Left lung (tissue), 10 donors: ENCODE data around the gene TLDC2. TPM values are rescaled to one million over a fixed set of nuclear protein-coding genes. Genes with fewer than 3 reads are reported as not detected.

Experiments
- ATAC-seq: fragments of 200-7000 bp; cut with Tn5 transposase; one replicate; pipeline ENCODE4 v1.9.1; 2020; ENCODE audit warnings: moderate library complexity
- DNase-seq, 4 donors: peaks; one replicate each; pipeline ENCODE4 v3.0.0-alpha.2; 2013 to 2020
- H3K27ac ChIP-seq, 2 donors: fragments of 200-600 bp; sonication (generic) in 1 of 2; one replicate each; pipeline versions ENCODE4 v1.5.0 to v1.8.0; 2020 to 2021
- H3K27me3 ChIP-seq, 2 donors: fragments of 200-600 bp; sonication (generic) in 1 of 2; one replicate each; pipeline versions ENCODE4 v1.5.0 to v1.8.0; 2020 to 2021
- H3K36me3 ChIP-seq, 2 donors: fragments of 200-600 bp; sonication (generic) in 1 of 2; one replicate each; pipeline versions ENCODE4 v1.5.0 to v1.8.0; 2020 to 2021
- H3K4me1 ChIP-seq, 2 donors: fragments of 200-600 bp; one replicate each; pipeline ENCODE4 v1.8.0; 2021
- H3K4me3 ChIP-seq, 2 donors: fragments of 200-600 bp; sonication (generic) in 1 of 2; one replicate each; pipeline versions ENCODE4 v1.5.0 to v1.8.0; 2020 to 2021; ENCODE audit warnings: mild to moderate bottlenecking in 1 of 2
- H3K9me3 ChIP-seq, 2 donors: fragments of 200-600 bp; sonication (generic) in 1 of 2; one replicate each; pipeline versions ENCODE4 v1.5.0 to v1.8.0; 2020 to 2021
- intact Hi-C, 2 donors: fragments of 100-400 bp; cut with DNase I; formaldehyde crosslinking; loops; one replicate each; pipeline versions ENCODE4 v1.11.2 to v1.14.2; 2022
- polyA plus RNA-seq, 6 donors: library from polyadenylated mRNA; unstranded; fragments of 120-200 nt; gene quantifications; one replicate each; pipeline ENCODE4 v1.2.1, GENCODE V29; 2013; ENCODE audit not compliant: insufficient read length in 6 of 6
- total RNA-seq, 2 donors: library from RNA; stranded (reverse); fragmentation: NEBNext Ultra II Directional; extraction: Animal tissue kit (Norgen Biotek cat#: 25700); gene quantifications; one replicate each; pipeline ENCODE4 v1.2.1, GENCODE V29; 2021
- TF ChIP-seq, protein P1 (sequence below), 2 donors: fragments of 200-600 bp; sonication (generic) in 1 of 2; IDR thresholded peaks; one replicate each; pipeline versions ENCODE4 v1.5.0 to v1.8.0; 2021; ENCODE audit warnings: antibody characterized with exemption in 2 of 2
- donor health status: DM: no; HTN: yes; CAD: no.
- donor health status: DM: no; HTN: no; CAD: no.

TLDC2 gene
- total and polyA plus RNA-seq, 8 donors: 0.29 to 2.5 (median 1.6) TPM

DNA sequence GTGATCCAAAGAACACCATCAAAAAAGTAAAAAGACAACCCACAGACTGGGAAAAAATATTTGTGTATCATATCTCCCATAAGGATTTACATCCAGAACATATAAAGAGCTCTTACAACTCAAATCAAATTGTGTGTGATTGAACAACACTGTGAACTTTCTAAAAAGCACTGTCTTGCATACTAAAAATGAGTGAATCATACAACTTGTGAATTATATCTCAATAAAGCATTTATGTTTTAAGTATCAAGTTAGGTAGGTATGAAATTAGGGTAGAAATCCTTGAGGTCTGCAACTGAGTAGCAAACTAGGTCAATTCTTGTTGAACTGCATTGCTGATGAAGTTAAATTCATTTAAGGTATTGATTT, 61.4 kb downstream of the TLDC2 start:
- no peak overlapping the region for H3K27ac ChIP-seq
- ATAC-seq: no peak

GRCh38 chr20:36941401-36941835, 65.5 kb downstream of the TLDC2 start:
- TF ChIP-seq, protein P1, sequence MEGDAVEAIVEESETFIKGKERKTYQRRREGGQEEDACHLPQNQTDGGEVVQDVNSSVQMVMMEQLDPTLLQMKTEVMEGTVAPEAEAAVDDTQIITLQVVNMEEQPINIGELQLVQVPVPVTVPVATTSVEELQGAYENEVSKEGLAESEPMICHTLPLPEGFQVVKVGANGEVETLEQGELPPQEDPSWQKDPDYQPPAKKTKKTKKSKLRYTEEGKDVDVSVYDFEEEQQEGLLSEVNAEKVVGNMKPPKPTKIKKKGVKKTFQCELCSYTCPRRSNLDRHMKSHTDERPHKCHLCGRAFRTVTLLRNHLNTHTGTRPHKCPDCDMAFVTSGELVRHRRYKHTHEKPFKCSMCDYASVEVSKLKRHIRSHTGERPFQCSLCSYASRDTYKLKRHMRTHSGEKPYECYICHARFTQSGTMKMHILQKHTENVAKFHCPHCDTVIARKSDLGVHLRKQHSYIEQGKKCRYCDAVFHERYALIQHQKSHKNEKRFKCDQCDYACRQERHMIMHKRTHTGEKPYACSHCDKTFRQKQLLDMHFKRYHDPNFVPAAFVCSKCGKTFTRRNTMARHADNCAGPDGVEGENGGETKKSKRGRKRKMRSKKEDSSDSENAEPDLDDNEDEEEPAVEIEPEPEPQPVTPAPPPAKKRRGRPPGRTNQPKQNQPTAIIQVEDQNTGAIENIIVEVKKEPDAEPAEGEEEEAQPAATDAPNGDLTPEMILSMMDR (IDR thresholded peaks at IDR 0.05): no peak
- H3K9me3 ChIP-seq: no peaks in the 10 kb centered on the region
- H3K4me1 ChIP-seq: peaks cover 19 to 95% of the 10 kb centered on the region in 2 donors
- no peak for ATAC-seq
- no peak overlapping the region for H3K4me3 ChIP-seq
- no peaks in the 10 kb centered on the region for H3K27me3 ChIP-seq
- H3K27ac ChIP-seq: peak overlapping the region; percentile 46 to 60
- DNase-seq: no peak
- peaks cover 0 to 96% of the 10 kb centered on the region in 2 donors for H3K36me3 ChIP-seq
- intact Hi-C loops: no loop called here

More for the DNA sequence above, 61.4 kb downstream of the TLDC2 start:
- H3K4me3 ChIP-seq: no peak overlapping the region
- no peak for DNase-seq
- TF ChIP-seq, protein P1 (IDR thresholded peaks at IDR 0.05): no peak
- H3K9me3 ChIP-seq: no peaks in the 10 kb centered on the region
- intact Hi-C loops: no loop called here
- no peaks in the 10 kb centered on the region for H3K27me3 ChIP-seq
- H3K4me1 ChIP-seq: peaks cover 12 to 92% of the 10 kb centered on the region in 2 donors
- peaks cover 0 to 98% of the 10 kb centered on the region in 2 donors for H3K36me3 ChIP-seq

Other genes with a start within 250 kb of the TLDC2 start
- gene SLA2, start 229.9 kb upstream of the TLDC2 start, total RNA-seq: 1 to 10 TPM in 1 of 2 donors, under 1 TPM in 1; 0.87 to 1.8 TPM
- gene SLA2, start 229.9 kb upstream of the TLDC2 start, polyA plus RNA-seq: 1 to 10 TPM in 4 of 6 donors, under 1 TPM in 2; 0.95 to 1.4 (median 1.1) TPM
- 10 to 100 TPM; 28.6 to 37.9 TPM for gene NDRG3, start 130.0 kb upstream of the TLDC2 start, total RNA-seq
- gene NDRG3, start 130.0 kb upstream of the TLDC2 start, polyA plus RNA-seq: 10 to 100 TPM; 30.9 to 41.2 (median 33.9) TPM
- 10 to 100 TPM; 14.5 to 16.6 TPM for gene DSN1, start 102.4 kb upstream of the TLDC2 start, total RNA-seq
- 10 to 100 TPM; 15.4 to 24.7 (median 20.9) TPM for gene DSN1, start 102.4 kb upstream of the TLDC2 start, polyA plus RNA-seq
- 100 to 1,000 TPM; 128 to 197 TPM for gene SAMHD1, start 75.6 kb downstream of the TLDC2 start, total RNA-seq
- 10 to 100 TPM; 31.8 to 41.7 (median 37.2) TPM for gene SAMHD1, start 75.6 kb downstream of the TLDC2 start, polyA plus RNA-seq
- gene RBL1, start 219.9 kb downstream of the TLDC2 start, total RNA-seq: 10 to 100 TPM in 1 of 2 donors, 1 to 10 TPM in 1; 9.8 to 13.4 TPM
- 10 to 100 TPM; 10.9 to 15.4 (median 12.7) TPM for gene RBL1, start 219.9 kb downstream of the TLDC2 start, polyA plus RNA-seq